HG03432 (cell line): Measurements from ENCODE around the gene GLP2R.
"Not testable (repeated sequence)": the region's sequence is repeated elsewhere in the genome, so short reads cannot be mapped to it uniquely, and the experiment has no call there.

Source experiments
- ATAC-seq: cut with Tn5 transposase; IDR thresholded peaks from one replicate; pipeline ENCODE4 v1.9.1; 2021; ENCODE audit warnings: mild to moderate bottlenecking, moderate library complexity; ENCODE audit not compliant: unreplicated experiment

The GLP2R gene

DNA sequence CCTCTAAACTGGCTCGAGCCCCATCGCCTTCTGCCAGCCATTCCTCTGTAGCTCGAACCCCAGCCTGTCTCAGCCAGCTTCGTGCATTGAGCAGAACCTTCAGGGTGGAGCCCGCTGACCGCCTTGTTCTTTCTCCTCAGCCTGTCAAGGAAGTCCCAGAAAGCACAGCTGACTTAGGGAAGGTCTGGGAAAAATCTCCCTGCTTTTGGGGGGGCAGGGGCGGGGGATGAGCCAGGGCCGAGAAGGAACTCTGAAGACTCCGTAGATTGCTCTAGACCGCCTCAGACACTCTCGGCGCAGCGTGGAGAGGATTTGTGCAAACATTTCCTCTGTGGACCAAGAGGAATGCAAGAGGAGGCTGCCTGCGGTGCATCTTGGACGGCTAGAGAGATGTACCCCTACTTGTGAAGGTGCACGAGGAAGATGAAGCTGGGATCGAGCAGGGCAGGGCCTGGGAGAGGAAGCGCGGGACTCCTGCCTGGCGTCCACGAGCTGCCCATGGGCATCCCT, at the start of gene GLP2R:
TSS of gene GLP2R (plus strand) at position 284 of the 510 bp plus-strand sequence. CDS start at position 424, 140 bp downstream.
- ATAC-seq = no peak

GRCh38 chr17:9776911-9777310, 48.8 kb upstream of the GLP2R start:
- no peak for ATAC-seq

GRCh38 chr17:9780552-9780951, 45.2 kb upstream of the GLP2R start:
- no peak for ATAC-seq

DNA sequence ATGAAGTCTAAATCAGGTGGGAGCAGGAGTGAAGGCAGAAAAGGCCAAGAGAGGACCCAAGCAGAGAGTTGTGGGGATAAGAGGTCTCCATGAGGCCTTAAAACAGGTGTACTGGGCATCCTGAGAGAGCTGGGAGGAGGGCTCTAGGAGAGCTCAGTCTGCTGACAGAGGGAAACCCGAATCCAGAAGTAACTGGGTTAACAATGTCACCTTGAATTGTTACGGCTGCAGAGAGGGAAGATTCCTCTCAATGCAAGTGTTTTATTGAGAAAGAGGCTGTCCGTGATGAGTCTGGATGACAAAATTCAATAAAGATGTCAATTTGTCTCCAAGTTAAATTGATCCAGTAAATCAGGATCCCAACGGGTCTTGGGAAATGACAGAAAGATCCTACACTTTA, 42.7 kb upstream of the GLP2R start:
- no peak for ATAC-seq

GRCh38 chr17:9783465-9783864, 42.3 kb upstream of the GLP2R start:
- ATAC-seq = not testable (repeated sequence)

- no peak for ATAC-seq
Measured at GRCh38 chr17:9784544-9784943, 41.2 kb upstream of the GLP2R start.

- no peak for ATAC-seq
Measured at GRCh38 chr17:9788601-9789000, 37.1 kb upstream of the GLP2R start.

DNA sequence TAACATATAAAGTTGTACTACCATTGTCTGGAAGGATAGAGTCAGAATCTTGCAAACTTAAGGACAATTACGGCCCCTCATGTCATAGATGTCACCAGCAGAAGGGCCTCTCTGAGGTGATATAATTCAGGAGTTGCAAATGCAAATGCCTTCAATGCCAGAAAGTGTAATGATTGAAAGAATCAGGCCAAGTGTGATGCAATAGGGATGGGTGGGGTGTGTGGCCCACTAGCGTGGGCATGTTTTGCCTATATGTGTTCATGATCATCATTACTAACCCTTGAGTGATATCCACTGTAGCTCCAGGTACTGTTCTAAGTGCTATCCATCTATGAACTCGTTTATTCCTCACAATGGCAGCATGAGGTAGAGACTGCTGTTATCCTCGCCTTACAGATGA, 35.4 kb upstream of the GLP2R start:
- no peak for ATAC-seq

- no peak for ATAC-seq
Measured at GRCh38 chr17:9790889-9791876, 34.5 kb upstream of the GLP2R start, which contains the start of gene DHRS7C. DHRS7C (minus strand) TSS chr17:9791592; CDS start chr17:9791284, 308 bp downstream.

- no peak for ATAC-seq
Measured at GRCh38 chr17:9792181-9792840, 33.4 kb upstream of the GLP2R start.

DNA sequence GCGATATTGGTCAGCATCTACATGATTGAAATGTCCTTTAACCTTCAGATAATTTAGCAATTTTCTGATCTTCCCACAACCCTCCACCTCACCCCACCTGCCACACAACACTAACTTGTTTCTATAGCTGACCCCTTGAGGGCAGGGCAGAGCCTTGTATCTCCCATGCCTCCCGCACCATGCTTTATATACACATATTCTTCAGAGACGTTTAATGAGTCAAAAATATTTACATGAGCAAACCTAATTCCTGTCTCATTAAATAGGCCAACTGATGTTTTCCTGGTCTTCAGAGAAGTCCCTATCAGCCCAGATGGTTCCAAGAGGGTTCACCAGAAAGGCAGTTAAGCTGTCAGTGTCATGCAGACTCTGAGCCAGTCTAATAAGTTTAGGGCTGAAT, 27.7 kb upstream of the GLP2R start:
- no peak for ATAC-seq

DNA sequence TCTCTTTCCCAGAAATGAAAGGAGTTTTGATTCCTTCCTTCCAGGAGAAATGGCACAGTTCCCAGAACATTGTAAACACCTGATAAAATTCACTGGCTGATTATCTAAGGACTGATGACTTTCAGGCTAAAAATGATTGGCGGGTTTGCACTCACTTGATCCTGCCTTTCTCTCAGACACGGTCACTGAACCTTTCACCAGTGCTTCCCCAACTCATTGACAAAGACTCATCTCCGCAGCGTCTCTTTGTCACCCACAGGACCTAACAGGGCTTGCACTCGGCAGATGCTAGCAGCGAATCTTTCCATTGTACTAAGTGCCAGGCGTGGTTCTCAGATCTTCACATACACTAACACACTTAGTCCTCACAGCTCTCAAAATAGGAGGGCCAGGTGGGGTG, 27.0 kb upstream of the GLP2R start:
- ATAC-seq = no peak

DNA sequence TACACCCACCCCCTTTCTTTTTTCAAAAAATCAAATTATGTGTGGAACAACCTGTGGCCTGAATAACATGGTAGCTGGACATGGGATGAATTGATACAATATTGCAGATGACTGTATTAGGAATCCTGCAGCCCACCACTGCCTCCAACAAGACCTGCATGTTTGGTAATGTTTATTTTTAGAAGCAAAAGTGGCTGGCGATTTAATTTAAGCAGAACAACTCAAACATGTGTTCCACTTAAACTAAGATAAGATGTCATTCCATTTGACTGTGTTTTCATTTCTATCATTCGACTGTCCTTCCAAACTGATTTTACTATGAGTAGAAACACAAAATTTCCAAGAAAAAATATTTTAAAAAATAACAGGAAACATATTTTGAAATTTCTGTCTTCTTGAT, 24.2 kb upstream of the GLP2R start:
- ATAC-seq = no peak

DNA sequence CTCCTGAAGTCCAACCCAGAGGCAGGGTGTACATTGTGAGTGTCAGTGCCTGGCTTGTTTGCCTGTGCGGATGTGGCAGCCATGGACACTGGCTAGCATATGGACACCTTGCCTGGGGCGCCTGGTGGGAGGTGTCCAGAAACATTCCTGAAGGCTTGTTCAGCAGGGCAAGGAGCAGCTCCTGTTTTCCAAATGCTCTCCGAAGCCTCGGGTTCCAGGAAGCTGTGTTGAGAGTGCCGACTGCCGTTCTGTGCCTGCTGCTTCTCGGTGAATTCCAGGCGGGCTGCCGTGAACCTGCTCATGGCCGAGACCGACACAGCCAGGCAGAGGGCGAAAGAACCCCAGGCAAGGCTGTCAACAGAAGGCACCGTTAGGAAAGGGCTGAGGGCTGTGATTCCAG, 23.4 kb upstream of the GLP2R start:
- no peak for ATAC-seq

GRCh38 chr17:9802697-9803096, 23.0 kb upstream of the GLP2R start:
- no peak for ATAC-seq

GRCh38 chr17:9805769-9806168, 20.0 kb upstream of the GLP2R start:
- ATAC-seq = no peak

GRCh38 chr17:9806699-9807098, 19.0 kb upstream of the GLP2R start:
- ATAC-seq = no peak

DNA sequence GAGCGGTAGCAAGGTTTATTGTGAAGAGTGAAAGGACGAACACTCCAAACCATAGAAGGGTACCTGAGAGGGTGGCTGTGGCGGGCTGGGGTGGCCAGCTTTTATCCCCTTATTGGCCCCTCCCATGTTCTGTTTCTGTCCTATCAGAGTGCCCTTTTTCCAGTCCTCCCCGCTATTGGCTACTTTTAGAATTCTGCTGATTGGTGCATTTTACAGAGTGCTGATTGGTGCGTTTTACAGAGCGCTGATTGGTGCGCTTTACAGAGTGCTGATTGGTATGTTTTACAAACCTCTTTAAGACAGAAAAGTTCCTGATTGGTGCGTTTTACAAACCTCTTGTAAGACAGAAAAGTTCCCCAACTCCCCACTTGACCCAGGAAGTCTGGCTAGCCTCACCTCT, 16.3 kb upstream of the GLP2R start:
- ATAC-seq = no peak

DNA sequence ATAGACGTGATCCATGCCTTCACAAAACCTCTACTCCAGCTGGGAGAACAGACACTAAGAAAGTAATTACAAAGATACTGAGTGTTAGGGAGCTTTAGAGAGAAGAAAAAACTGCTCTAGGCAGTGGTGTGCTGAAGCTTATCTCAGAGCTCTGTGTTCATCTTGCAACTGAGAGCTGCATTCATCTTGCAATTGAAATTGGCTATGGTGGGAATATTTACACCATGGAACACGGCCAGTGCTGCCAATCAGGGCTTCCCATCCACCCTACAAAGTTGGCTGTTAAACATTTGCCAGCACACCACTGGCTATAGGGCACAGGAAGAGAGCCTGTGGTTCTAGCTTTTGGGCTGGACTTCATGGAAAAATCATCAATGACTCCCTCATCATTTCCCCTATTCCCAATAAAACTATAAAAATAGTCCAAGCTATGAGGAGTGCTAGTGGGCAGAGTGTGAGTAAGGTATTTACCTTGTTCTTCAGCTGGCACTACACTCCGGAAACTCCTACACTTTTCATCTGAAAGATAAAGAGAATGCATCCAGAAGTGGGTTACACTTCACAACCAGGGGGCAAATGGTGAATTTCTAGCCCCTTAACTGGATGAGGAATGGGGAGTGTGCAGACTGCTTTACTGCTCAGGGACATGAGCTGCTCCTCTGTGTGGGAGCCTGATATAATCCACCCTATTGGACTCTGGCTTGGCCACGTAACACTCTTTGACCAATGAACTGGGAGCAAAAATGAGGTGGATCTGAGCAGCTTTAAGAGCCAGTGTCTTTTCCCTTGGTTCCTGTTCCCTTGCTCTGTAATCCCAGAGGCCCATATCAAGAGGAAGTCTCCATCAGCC, 15.4 kb upstream of the GLP2R start:
- ATAC-seq = no peak

GRCh38 chr17:9811086-9811485, 14.6 kb upstream of the GLP2R start:
- no peak for ATAC-seq

GRCh38 chr17:9811537-9811936, 14.2 kb upstream of the GLP2R start:
- no peak for ATAC-seq
